Jurkat, Clone E6-1 (cell line): ENCODE results near the gene BARX2.

Source experiments
- DNase-seq: peaks from one replicate; pipeline ENCODE4 v3.0.0-alpha.2; 2011; ENCODE audit warnings: low read depth, low spot score
- H3K4me3 ChIP-seq: 2 replicates; pipeline ENCODE4 v1.5.1; 2011; ENCODE audit warnings: mild to moderate bottlenecking, low read length, control low read depth, moderate library complexity

BARX2 gene

GRCh38 chr11:129372609-129373488, 2.8 kb upstream of the BARX2 start:
- H3K4me3 ChIP-seq = no peak overlapping the region
- DNase-seq = no peak

DNA sequence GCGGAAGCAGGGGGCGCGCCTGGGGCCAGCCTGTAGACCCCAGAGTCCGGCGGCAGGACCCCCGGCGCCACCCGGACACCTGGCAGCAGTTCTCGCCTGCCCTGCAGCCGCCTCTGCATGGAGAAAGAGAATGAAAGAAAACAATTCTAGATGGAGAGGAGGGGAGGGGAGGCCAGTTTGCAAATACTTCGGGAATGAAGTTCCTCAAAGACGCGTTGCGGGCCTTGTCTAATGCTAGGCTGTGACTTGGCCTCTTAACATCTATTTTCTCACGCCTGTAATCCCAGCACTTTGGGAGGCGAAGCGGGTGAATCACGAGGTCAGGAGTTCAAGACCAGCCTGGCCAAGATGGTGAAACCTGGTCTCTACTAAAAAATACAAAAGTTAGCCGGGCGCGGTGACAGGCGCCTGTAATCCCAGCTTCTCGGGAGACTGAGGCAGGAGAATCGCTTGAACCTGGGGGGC, 2.1 kb upstream of the BARX2 start:
- DNase-seq = no peak
- H3K4me3 ChIP-seq = no peak overlapping the region

- no peak for DNase-seq
- H3K4me3 ChIP-seq = no peak overlapping the region
Measured at GRCh38 chr11:129374081-129374992, 1.3 kb upstream of the BARX2 start.

- DNase-seq = no peak
Measured at GRCh38 chr11:129374993-129375750, 476 bp upstream of the BARX2 start.

DNA sequence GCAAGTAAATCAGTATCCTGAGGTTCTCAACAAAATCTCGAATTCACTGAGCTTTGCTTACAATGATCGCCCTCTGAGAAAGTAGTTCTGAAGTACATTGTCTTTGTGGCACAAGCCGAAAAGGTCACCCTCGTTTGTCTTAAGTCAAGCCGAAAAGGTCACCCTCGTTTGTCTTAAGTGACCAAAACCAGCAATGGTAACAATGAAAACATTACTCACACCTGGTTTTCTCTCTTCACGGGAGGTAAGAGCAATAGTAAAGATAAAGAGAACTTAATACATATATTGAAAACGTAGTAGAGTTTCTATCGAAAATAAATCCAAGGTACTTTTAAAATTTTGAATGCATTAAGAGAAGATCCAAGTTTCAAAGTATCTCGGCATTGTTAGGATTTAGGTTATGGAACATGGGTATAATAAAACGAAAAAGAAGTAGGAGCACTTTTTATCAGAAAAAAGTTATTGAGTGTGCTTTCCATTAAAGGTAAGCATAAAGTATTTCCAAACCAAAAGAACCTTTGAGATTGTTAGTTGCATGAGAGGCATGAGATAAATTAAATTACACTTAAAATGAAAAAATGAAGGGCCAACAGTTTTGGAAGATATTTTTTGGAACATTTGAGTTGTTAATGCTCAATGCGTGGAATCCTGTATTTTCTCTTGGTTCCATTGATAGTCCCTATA, 1.2 kb downstream of the BARX2 start:
- no peak overlapping the region for H3K4me3 ChIP-seq
- DNase-seq = no peak

More at GRCh38 chr11:129374993-129375750, 476 bp upstream of the BARX2 start:
- no peak overlapping the region for H3K4me3 ChIP-seq

DNA sequence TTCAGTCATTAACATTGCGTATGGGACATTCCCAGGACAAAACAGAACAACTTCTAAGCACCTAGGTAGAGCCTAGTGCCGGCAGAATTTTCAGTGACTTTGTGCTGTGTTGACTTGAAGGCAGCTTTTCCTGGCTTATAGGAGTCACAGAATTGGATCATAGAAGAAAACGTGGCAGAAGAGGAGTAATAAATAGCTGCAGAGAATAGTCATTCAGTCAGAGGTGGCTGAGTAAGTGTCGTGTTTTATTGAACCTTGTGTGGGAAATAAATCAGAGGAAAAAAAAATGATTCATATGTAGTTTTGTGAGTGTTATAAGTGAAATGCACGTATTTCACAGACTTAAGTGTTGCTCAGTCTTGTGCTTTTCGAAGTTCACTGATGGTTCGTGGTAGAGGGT, 2.1 kb downstream of the BARX2 start:
- H3K4me3 ChIP-seq = no peak overlapping the region
- no peak for DNase-seq

DNA sequence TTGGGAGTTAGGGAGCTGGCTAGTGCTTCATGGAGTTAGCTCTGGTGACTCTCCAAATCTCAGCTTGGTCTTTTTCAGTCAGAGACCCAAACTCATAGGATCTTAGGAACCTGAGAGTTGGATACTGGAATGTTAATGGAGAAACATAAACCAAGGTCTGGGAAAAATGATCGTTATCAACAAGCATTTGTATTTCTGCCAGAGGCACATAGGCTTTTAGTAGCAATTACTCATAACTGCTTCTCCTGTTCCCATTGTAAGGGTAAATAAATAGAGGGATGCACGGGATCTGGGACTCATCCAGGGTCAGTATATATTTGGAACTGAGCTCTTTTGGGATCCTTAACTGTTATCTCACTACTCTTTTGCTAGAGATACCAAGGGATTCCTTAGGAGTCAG, 4.8 kb downstream of the BARX2 start:
- DNase-seq = no peak

GRCh38 chr11:129382583-129382982, 6.9 kb downstream of the BARX2 start:
- no peak for DNase-seq
- H3K4me3 ChIP-seq = no peak overlapping the region

More for the DNA sequence above, 4.8 kb downstream of the BARX2 start:
- H3K4me3 ChIP-seq = no peak overlapping the region

DNA sequence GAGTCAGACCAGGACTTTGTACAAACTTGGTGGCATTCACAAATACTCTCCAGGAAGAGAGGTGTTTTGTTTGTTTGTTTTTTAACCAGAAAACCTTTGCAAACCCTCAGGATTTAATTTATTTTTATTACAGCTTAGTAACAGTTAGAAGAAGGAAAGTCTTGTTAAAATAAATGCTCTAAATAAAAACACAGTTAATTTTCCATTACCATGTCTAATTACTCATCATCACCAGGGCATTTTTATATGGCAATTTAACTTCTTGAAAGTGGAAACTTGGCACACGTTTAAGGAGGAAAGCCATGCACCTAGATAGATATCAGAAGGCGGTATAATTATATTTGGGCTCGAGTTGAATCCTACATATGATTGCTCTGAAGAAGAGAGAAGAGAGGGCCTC, 7.4 kb downstream of the BARX2 start:
- H3K4me3 ChIP-seq = no peak overlapping the region
- DNase-seq = no peak

- H3K4me3 ChIP-seq = no peak overlapping the region
- DNase-seq = no peak
Measured at GRCh38 chr11:129383502-129383901, 7.9 kb downstream of the BARX2 start.

GRCh38 chr11:129384415-129384814, 8.8 kb downstream of the BARX2 start:
- H3K4me3 ChIP-seq = no peak overlapping the region
- no peak for DNase-seq

- no peak for DNase-seq
- no peak overlapping the region for H3K4me3 ChIP-seq
Measured at GRCh38 chr11:129385801-129386200, 10.2 kb downstream of the BARX2 start.

DNA sequence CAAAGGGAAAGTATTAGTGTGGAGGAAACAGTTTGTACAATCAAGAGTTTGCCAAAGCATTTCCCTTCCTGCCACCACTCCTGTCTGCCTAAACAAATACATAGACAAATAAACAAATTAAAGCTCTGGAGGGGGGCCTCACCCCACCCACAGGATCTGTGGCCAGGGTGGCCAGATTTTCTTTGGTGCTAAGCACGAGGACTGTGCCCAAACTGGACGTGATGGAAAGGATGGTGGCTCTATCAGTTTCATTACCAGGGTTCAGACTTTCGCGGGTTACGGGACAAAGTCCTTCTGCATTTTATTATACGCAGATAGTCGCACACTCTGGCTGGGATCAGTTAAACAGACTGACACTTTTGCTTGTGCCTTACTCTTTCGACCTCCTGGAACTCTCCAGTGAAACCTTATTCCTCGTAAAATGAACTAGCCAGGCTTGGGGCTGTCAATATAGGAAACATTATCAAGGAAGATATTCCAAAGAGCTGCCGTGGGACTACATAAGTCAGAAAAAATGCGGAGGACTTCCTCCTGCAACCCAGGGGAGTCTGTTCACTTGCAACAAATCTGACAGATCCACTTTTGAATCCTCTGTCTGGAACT, 11.2 kb downstream of the BARX2 start:
- no peak overlapping the region for H3K4me3 ChIP-seq
- DNase-seq = no peak

- H3K4me3 ChIP-seq = no peak overlapping the region
- no peak for DNase-seq
Measured at GRCh38 chr11:129387434-129387833, 11.8 kb downstream of the BARX2 start.

GRCh38 chr11:129388824-129389223, 13.2 kb downstream of the BARX2 start:
- H3K4me3 ChIP-seq = no peak overlapping the region
- DNase-seq = no peak

DNA sequence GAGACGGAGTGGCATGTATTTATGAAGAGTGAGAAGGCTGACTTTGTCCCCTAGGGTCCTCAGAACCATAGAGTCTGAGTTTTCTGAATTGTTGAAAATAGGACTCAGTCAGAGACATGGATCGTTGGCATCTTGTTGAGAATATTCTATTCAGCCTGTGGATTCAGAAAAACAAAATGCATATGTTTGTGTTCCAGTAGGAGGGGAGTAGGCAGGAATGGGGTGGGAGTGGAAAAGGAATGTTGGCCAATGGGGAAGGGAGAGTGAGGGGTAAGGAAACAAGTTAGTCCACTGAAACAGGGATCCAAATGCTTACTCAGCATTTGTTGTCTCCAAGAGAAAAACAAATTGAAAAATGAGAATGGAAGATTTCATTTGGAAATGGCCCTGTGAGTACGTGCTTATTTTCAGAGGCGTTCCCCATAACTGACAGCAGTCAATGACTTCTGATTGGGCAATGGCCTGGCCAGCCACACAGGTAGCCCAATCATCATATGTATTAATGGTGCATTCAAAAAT, 14.7 kb downstream of the BARX2 start:
- H3K4me3 ChIP-seq = no peak overlapping the region
- DNase-seq = no peak

DNA sequence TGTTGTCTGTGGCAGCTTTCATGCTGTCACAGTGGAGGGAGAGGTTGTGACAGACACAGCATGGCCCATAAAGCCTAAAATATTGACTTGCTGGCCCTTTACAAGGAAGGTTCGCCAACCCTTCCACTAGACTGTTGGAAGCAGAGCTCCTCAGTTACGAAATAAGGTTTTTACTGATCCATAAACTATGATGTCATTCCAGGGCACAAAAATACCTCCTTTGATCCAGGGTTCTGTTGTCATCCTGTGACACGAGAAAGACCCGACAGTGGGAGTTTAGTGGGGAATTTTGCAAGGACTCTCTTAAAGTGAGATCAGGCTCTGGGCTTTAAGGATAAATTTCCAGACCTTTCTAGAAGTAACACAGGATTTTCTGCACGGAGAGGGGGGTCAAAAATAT, 15.7 kb downstream of the BARX2 start:
- no peak for DNase-seq
- no peak overlapping the region for H3K4me3 ChIP-seq

DNA sequence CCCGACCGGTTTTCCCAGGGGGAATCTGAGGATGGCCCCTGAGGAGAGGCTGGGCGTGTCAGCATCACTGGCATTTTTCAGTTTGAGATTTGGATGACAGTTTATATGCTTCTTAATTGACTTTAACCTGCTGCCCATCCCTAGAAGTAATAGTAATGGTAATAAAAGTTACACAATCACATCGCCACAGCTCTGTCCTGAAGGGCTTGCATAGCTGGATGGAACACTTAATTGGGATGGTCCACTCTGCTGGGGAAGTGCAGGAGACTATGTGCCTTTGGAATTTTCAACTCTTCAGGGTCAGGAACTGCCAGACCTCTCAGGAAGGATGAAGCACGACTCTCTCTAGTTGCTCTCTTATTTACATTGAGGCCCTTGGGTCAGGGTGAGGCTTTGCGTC, 16.2 kb downstream of the BARX2 start:
- no peak overlapping the region for H3K4me3 ChIP-seq
- no peak for DNase-seq
